H1 (cell line): ENCODE measurements around the gene C16orf89. TPM values are rescaled to one million over a fixed set of nuclear protein-coding genes. Genes with fewer than 3 reads are reported as not detected.

ENCODE experiments used
- CTCF ChIA-PET: fragments of 300-600 bp; sonication (Branson Sonifier 250); formaldehyde crosslinking; loops from one replicate; lab custom pipeline; 2021; ENCODE audit not compliant: partially characterized antibody; lab: Charles Lee
- POLR2A ChIA-PET: fragments of 300-600 bp; sonication (Branson Sonifier 250); formaldehyde crosslinking; loops from one replicate; lab custom pipeline; 2021; ENCODE audit warnings: inconsistent platforms; ENCODE audit not compliant: partially characterized antibody; lab: Charles Lee
- DNase-seq, 2 experiments: peaks; one replicate each; pipeline versions ENCODE4 v3.0.0 to v3.0.0-alpha.2; 2010 to 2022; ENCODE audit warnings: low spot score in 2 of 2, low read depth in 1 of 2, mixed read lengths in 1 of 2
- FAIRE-seq: peaks from 2 replicates; lab custom pipeline; 2011; peaks lifted over from hg19 to GRCh38; lab: Jason Lieb, UNC
- H2AFZ ChIP-seq: 2 replicates; pipeline ENCODE4 v1.8.1; 2012; ENCODE audit warnings: low read length, inconsistent platforms
- H2AK5ac ChIP-seq: 2 replicates; pipeline ENCODE4 v1.6.1; 2013; ENCODE audit warnings: low read depth, low read length
- H2BK120ac ChIP-seq: replicated peaks from 2 replicates; pipeline ENCODE3; 2013; ENCODE audit warnings: low read depth, low read length, inconsistent platforms
- H2BK12ac ChIP-seq: 2 replicates; pipeline ENCODE4 v1.6.1; 2013; ENCODE audit warnings: low read depth, low read length
- H2BK15ac ChIP-seq: 2 replicates; pipeline ENCODE4 v1.6.1; 2013; ENCODE audit warnings: low read length
- H2BK20ac ChIP-seq: 2 replicates; pipeline ENCODE4 v1.6.1; 2013; ENCODE audit warnings: low read length
- H2BK5ac ChIP-seq: 2 replicates; pipeline ENCODE4 v1.6.1; 2013; ENCODE audit warnings: low read depth, low read length
- H3K14ac ChIP-seq: 2 replicates; pipeline ENCODE4 v1.6.1; 2013; ENCODE audit warnings: inconsistent platforms; ENCODE audit not compliant: insufficient read length
- H3K18ac ChIP-seq: 2 replicates; pipeline ENCODE4 v1.6.1; 2013; ENCODE audit warnings: low read length; ENCODE audit errors: extremely low read depth
- H3K23ac ChIP-seq: 2 replicates; pipeline ENCODE4 v1.6.1; 2013; ENCODE audit warnings: inconsistent platforms; ENCODE audit not compliant: insufficient read length
- H3K23me2 ChIP-seq: 2 replicates; pipeline ENCODE4 v1.6.1; 2013; ENCODE audit warnings: low read depth, low read length
- H3K27ac ChIP-seq: 2 replicates; pipeline ENCODE4 v1.6.1; 2011; ENCODE audit warnings: low read depth, low read length, inconsistent platforms
- H3K27me3 ChIP-seq, 4 experiments: replicated peaks in 1 of 4; 1 replicate in 1 of 4; 2 replicates in 3 of 4; pipeline versions ENCODE4 v1.6.1 to v1.8.1; 2011 to 2013; ENCODE audit warnings: low read length in 3 of 4, mild to moderate bottlenecking in 3 of 4, inconsistent platforms in 2 of 4, mixed read lengths in 2 of 4, moderate library complexity in 1 of 4; ENCODE audit not compliant: control insufficient read depth in 3 of 4, insufficient read depth in 3 of 4; ENCODE audit errors: extremely low read depth in 1 of 4
- H3K36me3 ChIP-seq, 4 experiments: 2 replicates each; pipeline versions ENCODE4 v1.6.1 to v1.8.1; 2011 to 2013; ENCODE audit warnings: mild to moderate bottlenecking in 4 of 4, low read length in 3 of 4, moderate library complexity in 2 of 4, control low read depth in 1 of 4, inconsistent platforms in 1 of 4; ENCODE audit not compliant: insufficient read depth in 4 of 4, control insufficient read depth in 2 of 4
- H3K4ac ChIP-seq: replicated peaks from 2 replicates; pipeline ENCODE3; 2013; ENCODE audit warnings: low read length, low read depth, mixed read lengths, inconsistent platforms; ENCODE audit not compliant: insufficient read length
- H3K4me1 ChIP-seq, 4 experiments: replicated peaks in 1 of 4; 1 replicate in 1 of 4; 2 replicates in 3 of 4; pipeline versions ENCODE4 v1.6.1 to v1.8.1; 2011 to 2013; ENCODE audit warnings: low read length in 3 of 4, inconsistent platforms in 2 of 4, mixed read lengths in 1 of 4; ENCODE audit not compliant: insufficient read depth in 4 of 4, control insufficient read depth in 3 of 4
- H3K4me2 ChIP-seq, 2 experiments: 2 replicates each; pipeline versions ENCODE4 v1.6.1 to v1.8.1; 2011 to 2013; ENCODE audit warnings: low read depth in 2 of 2, low read length in 2 of 2, control low read depth in 1 of 2, inconsistent platforms in 1 of 2, mild to moderate bottlenecking in 1 of 2; ENCODE audit not compliant: insufficient read depth in 1 of 2
- H3K4me3 ChIP-seq, 4 experiments: fragments of 200-600, 300-600 bp in 1 of 4; sonication (generic), shearing (Covaris generic), sonication (Bioruptor Twin) in 1 of 4; 2 replicates each; pipeline versions ENCODE4 v1.5.1 to v1.8.1; 2011 to 2016; ENCODE audit warnings: low read length in 4 of 4, low read depth in 3 of 4, control low read depth in 2 of 4, inconsistent platforms in 2 of 4, mild to moderate bottlenecking in 2 of 4, mixed read lengths in 1 of 4, moderate library complexity in 1 of 4; ENCODE audit not compliant: insufficient read depth in 2 of 4; ENCODE audit errors: extremely low read depth in 1 of 4
- H3K56ac ChIP-seq: replicated peaks from 2 replicates; pipeline ENCODE3; 2013; ENCODE audit warnings: low read depth, mild to moderate bottlenecking, mixed read lengths, low read length, inconsistent platforms; ENCODE audit not compliant: insufficient read length
- H3K79me1 ChIP-seq: 2 replicates; pipeline ENCODE4 v1.6.1; 2013; ENCODE audit warnings: low read depth, low read length, control low read depth
- H3K79me2 ChIP-seq, 2 experiments: 2 replicates each; pipeline versions ENCODE4 v1.6.1 to v1.8.1; 2012 to 2013; ENCODE audit warnings: low read length in 2 of 2, mild to moderate bottlenecking in 2 of 2, inconsistent platforms in 1 of 2; ENCODE audit not compliant: insufficient read depth in 2 of 2, control insufficient read depth in 1 of 2
- H3K9ac ChIP-seq, 4 experiments: replicated peaks in 1 of 4; 1 replicate in 1 of 4; 2 replicates in 3 of 4; pipeline versions ENCODE4 v1.6.1 to v1.8.1; 2011 to 2013; ENCODE audit warnings: low read depth in 3 of 4, low read length in 3 of 4, control low read depth in 2 of 4, mild to moderate bottlenecking in 2 of 4, moderate library complexity in 2 of 4, inconsistent platforms in 1 of 4; ENCODE audit errors: extremely low read depth in 1 of 4
- H3K9me3 ChIP-seq, 2 experiments: 2 replicates each; pipeline versions ENCODE4 v1.6.1 to v1.8.1; 2012 to 2013; ENCODE audit warnings: mild to moderate bottlenecking in 2 of 2, moderate library complexity in 2 of 2, control low read depth in 1 of 2, inconsistent platforms in 1 of 2, low read depth in 1 of 2, low read length in 1 of 2, mixed read lengths in 1 of 2; ENCODE audit not compliant: insufficient read depth in 2 of 2
- H4K20me1 ChIP-seq, 2 experiments: replicated peaks in 1 of 2; 2 replicates each; pipeline versions ENCODE3 to v1.8.1; 2011 to 2013; ENCODE audit warnings: inconsistent platforms in 2 of 2, low read length in 2 of 2, mild to moderate bottlenecking in 1 of 2; ENCODE audit not compliant: insufficient read depth in 2 of 2, control insufficient read depth in 1 of 2
- H4K5ac ChIP-seq: 2 replicates; pipeline ENCODE4 v1.6.1; 2013; ENCODE audit warnings: low read length, low read depth, mixed read lengths, inconsistent platforms; ENCODE audit not compliant: insufficient read length
- H4K8ac ChIP-seq: 2 replicates; pipeline ENCODE4 v1.8.0; 2013; ENCODE audit warnings: mild to moderate bottlenecking, moderate library complexity, low read length, inconsistent platforms; ENCODE audit not compliant: insufficient read depth; ENCODE audit errors: extremely low read depth
- H4K91ac ChIP-seq: replicated peaks from 2 replicates; pipeline ENCODE3; 2013; ENCODE audit warnings: low read length, mixed read lengths, inconsistent platforms; ENCODE audit not compliant: insufficient read length
- CBX8 ChIP-seq: fragments of 300-800, 300-1000 bp; sonication (generic); IDR thresholded peaks from 2 replicates; pipeline ENCODE4 v1.7.1; 2016; ENCODE audit warnings: low read depth, low read length, borderline replicate concordance
- CHD1 ChIP-seq: IDR thresholded peaks from 2 replicates; pipeline ENCODE4 v1.6.1; 2012; ENCODE audit warnings: low read depth, low read length, improper control_type of control experiment
- EGR1 ChIP-seq: IDR thresholded peaks from 2 replicates; pipeline ENCODE4 v1.6.1; 2011; ENCODE audit warnings: low read depth, low read length, borderline replicate concordance
- FOSL1 ChIP-seq: IDR thresholded peaks from 2 replicates; pipeline ENCODE4 v1.6.1; 2011; ENCODE audit warnings: mild to moderate bottlenecking, low read depth, low read length, moderate library complexity; ENCODE audit not compliant: insufficient read depth
- JUN ChIP-seq: IDR thresholded peaks from 2 replicates; pipeline ENCODE4 v1.6.1; 2011; ENCODE audit warnings: low read depth, mild to moderate bottlenecking, improper control_type of control experiment, low read length
- KDM5A ChIP-seq: fragments of 200-600 bp; IDR thresholded peaks from 2 replicates; pipeline ENCODE4 v1.7.1; 2012; ENCODE audit warnings: mild to moderate bottlenecking, low read length, inconsistent platforms, mixed read lengths
- POLR2A ChIP-seq, 2 experiments: IDR thresholded peaks; 1 replicate in 1 of 2; 2 replicates in 1 of 2; pipeline ENCODE4 v1.6.1; 2011; ENCODE audit warnings: low read depth in 2 of 2, low read length in 2 of 2, mild to moderate bottlenecking in 2 of 2; ENCODE audit errors: control extremely low read depth in 1 of 2
- POU5F1 ChIP-seq: IDR thresholded peaks from 2 replicates; pipeline ENCODE4 v1.6.1; 2011; ENCODE audit warnings: low read depth, mild to moderate bottlenecking, low read length, moderate library complexity
- RBBP5 ChIP-seq: IDR thresholded peaks from 2 replicates; pipeline ENCODE4 v1.7.1; 2012; ENCODE audit warnings: low read depth, mild to moderate bottlenecking, inconsistent platforms, low read length, moderate library complexity, borderline replicate concordance
- RFX5 ChIP-seq: IDR thresholded peaks from 2 replicates; pipeline ENCODE4 v1.6.1; 2011; ENCODE audit warnings: low read depth, low read length, improper control_type of control experiment, borderline replicate concordance
- RNF2 ChIP-seq: fragments of 200-900, 300-1000 bp; sonication (generic); IDR thresholded peaks from 2 replicates; pipeline ENCODE4 v1.7.1; 2016; ENCODE audit warnings: borderline replicate concordance, low read depth, mild to moderate bottlenecking, antibody characterized with exemption, low read length; ENCODE audit not compliant: poor library complexity, severe bottlenecking; ENCODE audit errors: missing control alignments
- TBP ChIP-seq: IDR thresholded peaks from 2 replicates; pipeline ENCODE4 v1.6.1; 2011; ENCODE audit warnings: low read depth, low read length, improper control_type of control experiment
- ZNF274 ChIP-seq: IDR thresholded peaks from 2 replicates; pipeline ENCODE4 v1.7.0; 2012; ENCODE audit warnings: low read length, borderline replicate concordance; ENCODE audit errors: extremely low read depth
- WGBS, 2 experiments: shearing (Covaris generic) in 1 of 2; methylation state at CpG; one replicate each; pipeline versions ENCODE4 v1.1.6 to v1.1.7; 2013 to 2015; ENCODE audit warnings: low lambda C conversion rate in 2 of 2, mixed read lengths in 2 of 2, inconsistent platforms in 1 of 2, low coverage in 1 of 2, missing lambda C conversion rate in 1 of 2; ENCODE audit not compliant: insufficient replicate concordance in 2 of 2, insufficient coverage in 1 of 2, insufficient read length in 1 of 2; ENCODE audit errors: extremely low coverage in 1 of 2, missing lambda C conversion rate in 1 of 2; 5-methylcytosine and 5-hydroxymethylcytosine counted together
- polyA plus RNA-seq, 7 experiments: library from polyadenylated mRNA; depleted of rRNA in 3 of 7; stranded (reverse) in 5 of 7; unstranded in 2 of 7; fragments of >200 nt in 5 of 7; fragments of 200-250 nt in 2 of 7; gene quantifications; 1 replicate in 5 of 7; 2 replicates in 1 of 7; 4 replicates in 1 of 7; pipeline versions ENCODE4 v1.2.1 to v1.2.3, GENCODE V29; 2011 to 2013; ENCODE audit warnings: missing spikeins in 2 of 7, mixed read lengths in 2 of 7
- total RNA-seq: library from RNA; stranded (reverse); fragmentation: NEBNext Ultra II Directional; extraction: Animal tissue kit (Norgen Biotek cat#: 25700); gene quantifications from 2 replicates; pipeline ENCODE4 v1.2.1, GENCODE V29; 2021
- TF ChIP-seq, protein P1 (sequence below): IDR thresholded peaks from 2 replicates; pipeline ENCODE4 v1.6.1; 2012; ENCODE audit warnings: inconsistent platforms

The C16orf89 gene
- total and polyA plus RNA-seq, 2 of the 8 experiments (the other 6 are each of a cell fraction or from before 2014, with no cell fraction given), result 6.7 to 9.9 TPM

DNA sequence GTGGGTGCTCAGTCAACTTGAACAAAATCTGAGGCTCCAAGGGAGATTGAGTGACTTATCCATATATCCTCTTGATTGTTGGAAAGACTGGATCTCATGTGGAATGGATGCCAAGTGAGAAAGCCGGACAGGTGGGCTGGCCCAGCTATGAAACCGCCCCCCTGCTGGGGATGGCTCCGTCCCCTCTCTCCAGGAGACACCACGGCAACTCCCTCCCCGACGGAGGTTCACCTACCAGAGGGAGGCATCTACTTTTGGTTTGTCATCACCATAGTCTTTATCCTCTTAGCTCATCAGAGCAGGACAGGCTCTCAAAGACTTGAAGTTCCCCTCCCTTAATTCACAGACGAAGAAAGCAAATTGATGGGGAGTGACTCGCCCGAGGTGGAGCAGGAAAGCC lies 4.1 kb upstream of the C16orf89 start:
- Histone ChIP-seq H3K4me3 (no peak overlapping the region; a peak in 1 of 8 replicates), H3K27ac (no peak overlapping the region), H4K91ac (peak overlapping the region; percentile 52), H3K4me2 (no peak overlapping the region), H2BK15ac (no peak overlapping the region; the same call in 1 of the 2 replicates), H3K4me1 (peaks cover 0 to 6% (median 5%) of the 10 kb centered on the region in 4 experiments; a peak in 5 of 7 replicates), H3K27me3 (0 out of 7 replicates have a peak, but pooled peaks cover 0 to 3% (median 0%) of the 10 kb centered on the region in 4 experiments), H3K4ac (no peak overlapping the region), H3K9me3 (no peaks in the 10 kb centered on the region), H2BK20ac (no peak overlapping the region), H4K5ac (no peak overlapping the region), H4K20me1 (peaks cover 0 to 1% of the 10 kb centered on the region in 2 experiments), H2BK12ac (no peak overlapping the region), H3K9ac (no peak overlapping the region), H3K56ac (no peak overlapping the region), H3K79me1 (peaks cover 4% of the 10 kb centered on the region; the same call in 1 of the 2 replicates), H2AFZ (no peak overlapping the region), H3K23ac (no peak overlapping the region), H4K8ac (peak overlapping the region; percentile 83; the same call in 1 of the 2 replicates), H3K36me3 (peaks cover 0 to 4% (median 1%) of the 10 kb centered on the region in 4 experiments; a peak in 2 of 8 replicates), H2AK5ac (no peak overlapping the region), H2BK120ac (no peak overlapping the region), H3K18ac (no peak overlapping the region), H3K14ac (no peak overlapping the region), H2BK5ac (no peak overlapping the region), H3K23me2 (peaks cover 6% of the 10 kb centered on the region), H3K79me2 (peaks cover 7 to 19% of the 10 kb centered on the region in 2 experiments)
- DNase-seq (no peak), FAIRE-seq (no peak)
- 91% methylated on average over 9 of the region's 9 CpGs; no CpG with 5 or more reads in 1 of the 2 experiments for WGBS, 2 experiments
- ChIA-PET CTCF (interaction anchor here (1.1 to 27.9 kb wide), 2 partner anchors 17 to 95 kb away, joined by 3 to 625 read pairs; partner anchors contain the start of gene C16orf89), POLR2A (interaction anchor here (0.7 to 2.5 kb wide), 4 partner anchors 10 to 28 kb away, joined by 3 to 12 read pairs (median 3); no protein-coding TSS in a partner anchor)
- TF ChIP-seq TBP (no peak), RBBP5 (no peak), ZNF274 (no peak), POLR2A (IDR thresholded peaks at IDR 0.05; ENCODE audit: control extremely low read depth in 1 of 2, low read depth in 2 of 2, low read length in 2 of 2) (no peak), CHD1 (no peak), FOSL1 (no peak), JUN (no peak), POU5F1 (no peak), RNF2 (no peak), RFX5 (no peak), KDM5A (no peak), CBX8 (no peak), EGR1 (no peak)
- TF ChIP-seq, protein P1, sequence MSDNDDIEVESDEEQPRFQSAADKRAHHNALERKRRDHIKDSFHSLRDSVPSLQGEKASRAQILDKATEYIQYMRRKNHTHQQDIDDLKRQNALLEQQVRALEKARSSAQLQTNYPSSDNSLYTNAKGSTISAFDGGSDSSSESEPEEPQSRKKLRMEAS, result no peak
